Left renal pelvis (tissue), 4 donors: ENCODE data around the gene C16orf96. TPM values are rescaled to one million over a fixed set of nuclear protein-coding genes. Genes with fewer than 3 reads are reported as not detected.
A peak's percentile ranks its signal among the peaks of the same experiment; 100 is the strongest.
"Not testable (repeated sequence)": the region's sequence is repeated elsewhere in the genome, so short reads cannot be mapped to it uniquely, and the experiment has no call there.

Experiments used
- DNase-seq, 4 donors: peaks; one replicate each; pipeline ENCODE4 v3.0.0-alpha.2; 2013; ENCODE audit warnings: low read depth in 4 of 4, low spot score in 3 of 4
- polyA plus RNA-seq, 4 donors: library from polyadenylated mRNA; unstranded; fragments of 120-200 nt; gene quantifications; one replicate each; pipeline ENCODE4 v1.2.1, GENCODE V29; 2013; ENCODE audit not compliant: insufficient read length in 4 of 4

C16orf96 gene
- polyA plus RNA-seq, 4 donors, result 0.14 to 0.41 (median 0.23) TPM

- no peak for DNase-seq
Measured at GRCh38 chr16:4561596-4561995, 5.5 kb downstream of the C16orf96 start.

GRCh38 chr16:4564661-4565267 lies 8.6 kb downstream of the C16orf96 start:
- DNase-seq, result no peak

- no peak for DNase-seq
Measured at GRCh38 chr16:4566144-4566543, 10.0 kb downstream of the C16orf96 start.

- no peak for DNase-seq
Measured at GRCh38 chr16:4570086-4570485, 13.9 kb downstream of the C16orf96 start.

- DNase-seq, result no peak
Measured at GRCh38 chr16:4570688-4571321, 14.7 kb downstream of the C16orf96 start.

- peak in 1 of 4 donors; percentile 52 for DNase-seq
Measured at GRCh38 chr16:4572715-4573114, 16.6 kb downstream of the C16orf96 start.

GRCh38 chr16:4573926-4574325 lies 17.8 kb downstream of the C16orf96 start:
- DNase-seq, result not testable (repeated sequence)

GRCh38 chr16:4574919-4575705 lies 19.0 kb downstream of the C16orf96 start:
- DNase-seq, result no peak

GRCh38 chr16:4576008-4576407 lies 19.9 kb downstream of the C16orf96 start:
- no peak for DNase-seq

GRCh38 chr16:4578961-4579530 lies 22.9 kb downstream of the C16orf96 start:
- DNase-seq, result no peak

- no peak for DNase-seq
Measured at GRCh38 chr16:4580250-4580649, 24.1 kb downstream of the C16orf96 start.

GRCh38 chr16:4583906-4584305 lies 27.8 kb downstream of the C16orf96 start:
- no peak for DNase-seq

- no peak for DNase-seq
Measured at GRCh38 chr16:4586291-4586690, 30.2 kb downstream of the C16orf96 start.

- no peak for DNase-seq
Measured at GRCh38 chr16:4588386-4588785, 32.2 kb downstream of the C16orf96 start.

- no peak for DNase-seq
Measured at GRCh38 chr16:4588961-4589360, 32.8 kb downstream of the C16orf96 start.

- DNase-seq, result no peak
Measured at GRCh38 chr16:4591191-4591590, 35.1 kb downstream of the C16orf96 start.

- no peak for DNase-seq
Measured at GRCh38 chr16:4591706-4592470, 35.7 kb downstream of the C16orf96 start.

- DNase-seq, result no peak
Measured at GRCh38 chr16:4593086-4593485, 36.9 kb downstream of the C16orf96 start.

GRCh38 chr16:4594433-4595410 lies 38.6 kb downstream of the C16orf96 start:
- DNase-seq, result no peak

- no peak for DNase-seq
Measured at GRCh38 chr16:4597174-4597573, 41.0 kb downstream of the C16orf96 start.
